Sigmoid colon (tissue), 4 donors: ENCODE data around the gene BMP15.

ENCODE experiments used
- CTCF ChIP-seq, 4 experiments: fragments of 450-650 bp in 3 of 4; fragments of 200-600 bp in 1 of 4; IDR thresholded peaks; one replicate each; pipeline ENCODE4 v1.5.1; 2016 to 2019; ENCODE audit warnings: antibody characterized with exemption in 4 of 4, mild to moderate bottlenecking in 3 of 4, moderate library complexity in 2 of 4
- EP300 ChIP-seq, 4 donors: sonication (generic); formaldehyde crosslinking; IDR thresholded peaks; one replicate each; pipeline ENCODE4 v1.6.1; 2017; ENCODE audit warnings: antibody characterized with exemption in 4 of 4
- POLR2A ChIP-seq, 2 donors: fragments of 450-650 bp; IDR thresholded peaks; one replicate each; pipeline ENCODE4 v1.6.1; 2016; ENCODE audit warnings: antibody characterized with exemption in 2 of 2, mild to moderate bottlenecking in 2 of 2, moderate library complexity in 2 of 2
- POLR2AphosphoS5 ChIP-seq, 4 donors: sonication (generic); formaldehyde crosslinking; IDR thresholded peaks; one replicate each; pipeline ENCODE4 v1.6.1; 2017; ENCODE audit warnings: antibody characterized with exemption in 4 of 4

GRCh38 chrX:50893466-50893865 is 17.1 kb upstream of the BMP15 start:
- TF ChIP-seq CTCF (IDR thresholded peaks at IDR 0.05) (no peak), POLR2A (IDR thresholded peaks at IDR 0.05) (no peak), EP300 (IDR thresholded peaks at IDR 0.05) (no peak), POLR2AphosphoS5 (IDR thresholded peaks at IDR 0.05) (no peak)
